NK-92 treated with Interleukin-12 subunit alpha and Interleukin-12 subunit beta, amount 100 ng/mL, for 24 hours (cell line): ENCODE measurements around the gene DDX54.

ENCODE experiments used
- DNase-seq: peaks from one replicate; lab custom pipeline; 2025; lab: John Stamatoyannopoulos, UW

The DDX54 gene

DNA sequence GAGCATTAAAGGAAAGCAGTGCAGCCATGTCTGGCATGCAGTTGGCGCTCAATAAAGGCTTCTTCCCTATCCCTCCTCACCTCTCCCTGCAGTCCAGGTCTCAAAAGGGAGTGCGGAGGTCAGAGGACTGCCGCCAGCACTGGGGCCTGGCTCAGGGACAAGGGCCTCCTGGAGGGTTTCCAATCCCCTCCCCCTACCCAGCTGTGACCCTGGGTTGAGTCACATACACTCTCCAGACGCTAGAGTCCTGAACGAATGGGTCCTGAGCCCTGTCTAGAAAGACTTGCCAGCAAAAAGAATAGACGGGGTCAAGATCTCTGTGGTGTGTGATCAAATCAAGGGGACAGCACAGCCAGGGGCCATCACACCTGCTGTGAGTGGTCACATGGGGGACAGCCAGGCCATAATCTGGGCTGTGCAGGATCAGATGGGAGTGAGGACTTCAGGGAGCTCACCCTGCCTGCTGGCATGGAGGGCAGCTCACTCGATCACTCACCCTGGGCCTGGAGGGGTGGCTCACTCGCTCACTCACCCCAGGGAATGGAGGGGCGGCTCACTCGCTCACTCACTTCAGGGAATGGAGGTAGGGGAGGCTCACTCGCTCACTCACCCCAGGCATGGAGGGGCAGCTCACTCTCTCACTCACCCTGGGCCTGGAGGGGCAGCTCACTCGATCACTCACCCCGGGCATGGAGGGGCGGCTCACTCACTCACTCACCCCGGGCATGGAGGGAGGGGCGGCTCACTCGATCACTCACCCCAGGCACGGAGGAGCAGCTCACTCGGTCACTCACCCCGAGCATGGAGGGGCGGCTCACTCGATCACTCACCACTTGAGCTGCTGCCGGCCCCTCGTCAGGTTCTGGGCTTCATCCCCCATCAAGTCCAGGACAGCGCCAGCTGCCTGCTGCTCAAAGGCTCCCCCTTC, 22.9 kb downstream of the DDX54 start:
- no peak for DNase-seq

GRCh38 chr12:113161415-113162016, 23.8 kb downstream of the DDX54 start:
- DNase-seq, result no peak

DNA sequence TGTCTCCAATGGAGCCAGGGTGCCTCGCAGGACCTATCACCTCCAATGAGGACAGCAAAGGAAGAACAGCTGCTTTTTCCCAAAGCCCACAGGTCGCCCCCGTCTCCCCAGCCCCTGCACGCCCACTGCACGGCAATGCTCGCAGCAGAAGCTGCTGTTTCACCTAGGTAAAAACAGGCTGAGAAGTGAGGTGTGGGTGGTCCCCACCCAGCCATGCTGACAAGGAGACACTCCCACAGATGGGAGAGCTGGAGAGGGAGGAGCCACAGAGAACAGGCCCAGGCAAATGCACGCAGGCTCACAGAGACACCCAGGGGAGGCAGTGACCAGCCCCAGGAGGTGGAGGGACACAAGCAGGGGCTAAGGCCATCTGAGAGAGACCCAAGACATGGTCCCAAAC, 25.3 kb downstream of the DDX54 start:
- no peak for DNase-seq

- no peak for DNase-seq
Observed at GRCh38 chr12:113158439-113159203, 26.7 kb downstream of the DDX54 start.

- no peak for DNase-seq
Observed at GRCh38 chr12:113157218-113157859, 27.9 kb downstream of the DDX54 start.

DNA sequence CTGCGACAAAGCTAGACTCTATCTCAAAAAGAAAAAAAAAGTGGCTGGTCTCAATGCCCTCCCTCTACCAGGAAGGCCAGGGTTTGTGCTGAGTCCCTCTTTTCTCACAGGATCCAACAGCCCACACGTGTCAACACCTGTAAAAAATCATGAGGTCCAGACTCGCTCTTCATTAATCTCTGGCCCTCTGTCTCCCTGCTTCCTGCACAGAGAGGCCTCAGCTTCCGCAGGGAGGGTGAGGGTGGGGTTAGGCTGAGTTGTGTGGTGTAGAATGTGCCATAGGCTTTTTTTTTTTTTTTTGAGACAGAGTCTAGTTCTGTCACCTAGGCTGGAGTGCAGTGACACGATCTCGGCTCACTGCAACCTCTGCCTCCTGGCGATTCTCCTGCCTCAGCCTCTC, 29.6 kb downstream of the DDX54 start:
- no peak for DNase-seq

DNA sequence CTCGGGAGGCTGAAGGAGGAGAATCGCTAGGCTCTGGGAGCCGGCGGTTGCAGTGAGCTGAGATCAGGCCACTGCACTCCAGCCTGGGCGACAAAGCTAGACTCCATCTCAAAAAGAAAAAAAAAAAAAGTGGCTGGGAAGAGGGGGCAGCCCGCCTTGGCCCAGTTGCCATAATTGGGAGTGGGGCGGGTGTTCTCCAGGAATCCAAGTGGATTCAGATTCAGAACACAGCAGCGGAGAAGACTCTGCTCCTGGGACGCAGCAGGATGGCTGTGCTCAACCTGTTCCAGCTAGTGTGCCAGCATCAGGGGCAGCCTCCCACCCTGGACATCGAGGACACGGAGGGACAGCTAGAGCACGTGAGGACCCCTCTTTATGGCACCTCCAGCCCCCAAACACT, 30.2 kb downstream of the DDX54 start:
- no peak for DNase-seq

DNA sequence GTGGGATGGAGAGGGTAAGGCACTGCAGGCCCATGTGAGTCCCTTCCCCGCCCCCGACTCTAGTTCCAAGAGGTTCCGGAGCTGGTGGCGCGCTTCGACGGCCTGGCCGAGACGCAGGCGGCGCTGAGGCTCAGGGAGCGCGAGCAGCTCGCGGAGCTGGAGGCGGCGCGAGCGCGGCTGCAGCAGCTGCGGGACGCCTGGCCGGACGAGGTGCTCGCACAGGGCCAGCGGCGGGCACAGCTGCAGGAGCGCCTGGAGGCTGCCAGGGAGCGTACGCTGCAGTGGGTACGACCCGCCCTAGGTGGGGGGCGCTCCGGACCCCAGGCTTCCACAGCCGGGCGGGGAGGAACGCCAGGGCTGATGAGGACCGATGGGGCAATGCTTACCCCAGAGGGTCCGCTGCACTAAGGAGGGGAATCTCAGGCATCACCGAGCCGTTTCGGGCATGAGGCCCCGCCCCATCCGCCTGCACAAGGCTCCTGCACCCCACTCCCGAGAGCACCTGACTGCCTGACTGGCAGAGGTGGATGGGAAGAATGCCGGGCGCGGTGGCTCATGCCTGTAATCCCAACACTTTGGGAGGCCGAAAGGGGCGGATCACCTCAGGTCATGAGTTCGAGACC, 30.8 kb downstream of the DDX54 start:
- DNase-seq, result no peak

DNA sequence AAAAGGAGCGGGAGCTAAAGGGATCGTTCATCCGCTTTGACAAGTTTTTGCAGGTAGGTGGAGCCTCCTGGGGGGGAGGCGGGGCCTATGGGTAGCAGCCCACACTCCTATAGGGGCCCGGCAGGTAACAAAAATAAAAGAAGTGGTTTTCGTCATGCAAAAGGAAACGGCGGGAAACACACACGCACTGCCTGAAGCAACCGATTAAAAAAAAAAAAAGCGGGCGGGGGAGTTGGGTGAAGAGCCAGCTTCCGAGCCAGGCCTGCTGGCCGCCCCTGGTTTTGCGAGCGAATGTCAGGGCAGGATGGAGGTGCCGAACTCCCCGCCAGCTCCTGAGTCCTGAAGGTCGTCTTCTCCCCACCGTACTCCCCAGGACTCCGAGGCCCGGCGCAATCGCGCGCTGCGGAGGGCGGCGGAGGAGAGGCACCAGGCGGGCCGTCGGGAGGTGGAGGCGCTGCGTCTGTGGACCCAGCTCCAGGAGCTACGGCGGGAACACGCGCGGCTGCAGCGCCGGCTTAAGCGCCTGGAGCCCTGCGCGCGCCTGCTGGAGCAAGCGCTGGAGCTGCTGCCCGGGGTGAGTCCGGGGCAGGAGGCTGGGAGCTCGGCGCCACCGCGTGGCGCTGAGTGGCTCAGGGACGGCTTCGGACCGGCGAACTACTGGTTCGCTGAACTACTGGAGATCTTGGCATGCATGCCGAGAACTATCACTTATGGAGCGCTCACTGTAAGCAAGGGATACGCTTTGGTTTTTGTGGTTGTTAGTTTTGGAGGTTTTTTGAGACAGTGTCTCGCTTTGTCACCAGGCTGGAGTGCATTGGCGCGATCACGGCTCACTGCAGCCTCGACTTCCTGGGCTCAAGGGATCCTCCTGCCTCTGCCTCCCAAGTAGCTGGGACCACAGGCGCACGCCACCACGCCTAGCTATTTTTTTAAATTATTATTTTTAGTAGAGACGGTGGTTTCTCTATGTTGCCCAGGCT, 32.2 kb downstream of the DDX54 start:
- no peak for DNase-seq

DNA sequence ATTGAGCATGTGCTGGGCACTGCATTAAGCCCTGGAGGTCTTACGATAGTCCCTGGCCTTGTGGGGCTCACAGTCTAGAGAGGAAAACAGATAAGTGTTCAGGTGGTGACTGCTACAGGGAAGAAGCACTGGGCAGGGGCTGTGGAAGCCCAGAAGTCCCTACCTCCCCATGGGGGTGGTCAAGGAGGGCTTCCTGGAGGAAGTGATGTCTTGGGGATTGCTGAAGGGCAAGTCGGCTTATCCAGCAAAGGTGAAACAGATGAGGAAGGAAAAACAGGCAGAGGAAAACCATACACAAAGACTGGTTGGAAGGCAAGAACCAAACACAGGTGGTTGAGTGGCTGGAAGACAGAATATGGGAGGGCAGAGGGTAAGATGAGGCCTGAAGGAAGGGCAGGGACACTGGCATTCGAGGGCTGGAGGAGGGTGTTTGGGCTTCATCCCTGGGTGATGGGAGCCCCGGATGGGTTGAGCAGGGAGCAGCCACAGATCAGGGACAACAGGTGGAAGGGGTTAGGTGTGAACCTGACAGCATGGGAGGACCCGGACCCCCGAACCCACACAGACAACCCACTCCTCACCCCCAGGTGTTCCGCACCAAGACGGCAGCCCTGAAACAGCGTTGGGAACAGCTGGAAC, 33.0 kb downstream of the DDX54 start:
- DNase-seq, result no peak

DNA sequence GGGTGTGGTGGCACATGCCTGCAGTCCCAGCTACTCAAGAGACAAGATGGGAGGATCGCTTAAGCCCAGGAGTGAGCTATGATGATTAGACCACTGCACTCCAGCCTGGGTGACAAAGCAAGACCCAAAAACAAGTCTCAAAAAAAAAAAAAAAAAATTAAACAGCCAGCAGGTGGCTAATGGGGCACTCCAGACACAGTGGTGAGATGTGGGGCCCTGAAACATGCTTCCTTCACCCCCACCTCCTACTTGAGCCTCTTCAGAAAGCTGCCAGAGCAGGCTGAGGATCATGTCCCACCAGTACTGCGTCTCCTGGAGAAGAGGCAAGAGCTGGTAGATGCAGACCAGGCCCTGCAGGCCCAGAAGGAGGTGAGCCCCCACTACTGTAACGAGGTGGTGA, 33.6 kb downstream of the DDX54 start:
- no peak for DNase-seq

GRCh38 chr12:113149361-113150150, 35.7 kb downstream of the DDX54 start, which contains the start of gene CFAP73:
TSS of gene CFAP73 (plus strand) at chr12:113149724. CDS start at chr12:113149858, 134 bp downstream.
- no peak for DNase-seq

GRCh38 chr12:113146999-113147398, 38.3 kb downstream of the DDX54 start:
- DNase-seq, result no peak

GRCh38 chr12:113145720-113146551, 39.3 kb downstream of the DDX54 start:
- DNase-seq, result no peak

DNA sequence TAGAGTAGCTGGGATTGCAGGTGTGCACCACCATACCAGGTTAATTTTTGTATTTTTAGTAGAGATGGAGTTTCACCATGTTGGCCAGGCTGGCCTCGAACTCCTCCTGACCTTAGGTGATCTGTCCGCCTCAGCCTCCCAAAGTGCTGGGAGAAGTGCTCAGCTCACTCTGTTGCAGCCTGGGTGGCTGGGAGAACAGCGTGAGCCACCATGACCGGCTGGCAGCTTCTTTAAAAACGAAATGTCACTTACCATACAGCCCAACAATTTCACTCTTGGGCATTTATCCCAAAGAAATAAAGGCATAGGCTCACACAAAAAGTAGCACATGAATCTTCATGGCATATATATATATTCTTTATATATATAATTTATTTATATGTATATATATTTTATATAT, 40.5 kb downstream of the DDX54 start:
- no peak for DNase-seq

DNA sequence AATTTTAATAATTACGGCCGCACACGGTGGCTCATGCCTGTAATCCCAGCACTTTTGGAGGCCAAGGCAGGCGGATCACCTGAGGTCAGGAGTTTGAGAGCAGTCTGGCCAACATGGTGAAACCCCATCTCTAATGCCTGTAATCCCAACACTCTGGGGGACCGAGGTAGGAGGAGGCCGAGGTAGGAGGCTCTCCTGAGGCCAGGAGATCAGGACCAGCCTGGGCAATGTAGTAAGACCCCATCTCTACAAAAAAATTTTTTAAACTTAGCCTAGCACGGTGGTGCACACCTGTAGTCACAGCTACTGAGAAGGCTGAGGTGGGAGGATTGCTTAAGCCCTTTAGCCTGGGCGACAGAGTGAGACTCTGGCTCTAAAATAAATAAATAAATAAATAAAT, 41.3 kb downstream of the DDX54 start:
- DNase-seq, result no peak

- DNase-seq, result no peak
Observed at GRCh38 chr12:113142886-113143332, 42.4 kb downstream of the DDX54 start.
